H1 (cell line): ENCODE results near the gene ACTN4. TPM values are rescaled to one million over a fixed set of nuclear protein-coding genes. Genes with fewer than 3 reads are reported as not detected.

Source experiments
- CTCF ChIA-PET: fragments of 300-600 bp; sonication (Branson Sonifier 250); formaldehyde crosslinking; loops from one replicate; lab custom pipeline; 2021; ENCODE audit not compliant: partially characterized antibody; lab: Charles Lee
- POLR2A ChIA-PET: fragments of 300-600 bp; sonication (Branson Sonifier 250); formaldehyde crosslinking; loops from one replicate; lab custom pipeline; 2021; ENCODE audit warnings: inconsistent platforms; ENCODE audit not compliant: partially characterized antibody; lab: Charles Lee
- DNase-seq, 2 experiments: peaks; one replicate each; pipeline versions ENCODE4 v3.0.0 to v3.0.0-alpha.2; 2010 to 2022; ENCODE audit warnings: low spot score in 2 of 2, low read depth in 1 of 2, mixed read lengths in 1 of 2
- FAIRE-seq: peaks from 2 replicates; lab custom pipeline; 2011; peaks lifted over from hg19 to GRCh38; lab: Jason Lieb, UNC
- H2AFZ ChIP-seq: 2 replicates; pipeline ENCODE4 v1.8.1; 2012; ENCODE audit warnings: low read length, inconsistent platforms
- H2AK5ac ChIP-seq: 2 replicates; pipeline ENCODE4 v1.6.1; 2013; ENCODE audit warnings: low read depth, low read length
- H2BK120ac ChIP-seq: replicated peaks from 2 replicates; pipeline ENCODE3; 2013; ENCODE audit warnings: low read depth, low read length, inconsistent platforms
- H2BK12ac ChIP-seq: 2 replicates; pipeline ENCODE4 v1.6.1; 2013; ENCODE audit warnings: low read depth, low read length
- H2BK15ac ChIP-seq: 2 replicates; pipeline ENCODE4 v1.6.1; 2013; ENCODE audit warnings: low read length
- H2BK20ac ChIP-seq: 2 replicates; pipeline ENCODE4 v1.6.1; 2013; ENCODE audit warnings: low read length
- H2BK5ac ChIP-seq: 2 replicates; pipeline ENCODE4 v1.6.1; 2013; ENCODE audit warnings: low read depth, low read length
- H3K14ac ChIP-seq: 2 replicates; pipeline ENCODE4 v1.6.1; 2013; ENCODE audit warnings: inconsistent platforms; ENCODE audit not compliant: insufficient read length
- H3K18ac ChIP-seq: 2 replicates; pipeline ENCODE4 v1.6.1; 2013; ENCODE audit warnings: low read length; ENCODE audit errors: extremely low read depth
- H3K23ac ChIP-seq: 2 replicates; pipeline ENCODE4 v1.6.1; 2013; ENCODE audit warnings: inconsistent platforms; ENCODE audit not compliant: insufficient read length
- H3K23me2 ChIP-seq: 2 replicates; pipeline ENCODE4 v1.6.1; 2013; ENCODE audit warnings: low read depth, low read length
- H3K27ac ChIP-seq: 2 replicates; pipeline ENCODE4 v1.6.1; 2011; ENCODE audit warnings: low read depth, low read length, inconsistent platforms
- H3K27me3 ChIP-seq, 4 experiments: replicated peaks in 1 of 4; 1 replicate in 1 of 4; 2 replicates in 3 of 4; pipeline versions ENCODE4 v1.6.1 to v1.8.1; 2011 to 2013; ENCODE audit warnings: low read length in 3 of 4, mild to moderate bottlenecking in 3 of 4, inconsistent platforms in 2 of 4, mixed read lengths in 2 of 4, moderate library complexity in 1 of 4; ENCODE audit not compliant: control insufficient read depth in 3 of 4, insufficient read depth in 3 of 4; ENCODE audit errors: extremely low read depth in 1 of 4
- H3K36me3 ChIP-seq, 4 experiments: 2 replicates each; pipeline versions ENCODE4 v1.6.1 to v1.8.1; 2011 to 2013; ENCODE audit warnings: mild to moderate bottlenecking in 4 of 4, low read length in 3 of 4, moderate library complexity in 2 of 4, control low read depth in 1 of 4, inconsistent platforms in 1 of 4; ENCODE audit not compliant: insufficient read depth in 4 of 4, control insufficient read depth in 2 of 4
- H3K4ac ChIP-seq: replicated peaks from 2 replicates; pipeline ENCODE3; 2013; ENCODE audit warnings: low read length, low read depth, mixed read lengths, inconsistent platforms; ENCODE audit not compliant: insufficient read length
- H3K4me1 ChIP-seq, 4 experiments: replicated peaks in 1 of 4; 1 replicate in 1 of 4; 2 replicates in 3 of 4; pipeline versions ENCODE4 v1.6.1 to v1.8.1; 2011 to 2013; ENCODE audit warnings: low read length in 3 of 4, inconsistent platforms in 2 of 4, mixed read lengths in 1 of 4; ENCODE audit not compliant: insufficient read depth in 4 of 4, control insufficient read depth in 3 of 4
- H3K4me2 ChIP-seq, 2 experiments: 2 replicates each; pipeline versions ENCODE4 v1.6.1 to v1.8.1; 2011 to 2013; ENCODE audit warnings: low read depth in 2 of 2, low read length in 2 of 2, control low read depth in 1 of 2, inconsistent platforms in 1 of 2, mild to moderate bottlenecking in 1 of 2; ENCODE audit not compliant: insufficient read depth in 1 of 2
- H3K4me3 ChIP-seq, 4 experiments: fragments of 200-600, 300-600 bp in 1 of 4; sonication (generic), shearing (Covaris generic), sonication (Bioruptor Twin) in 1 of 4; 2 replicates each; pipeline versions ENCODE4 v1.5.1 to v1.8.1; 2011 to 2016; ENCODE audit warnings: low read length in 4 of 4, low read depth in 3 of 4, control low read depth in 2 of 4, inconsistent platforms in 2 of 4, mild to moderate bottlenecking in 2 of 4, mixed read lengths in 1 of 4, moderate library complexity in 1 of 4; ENCODE audit not compliant: insufficient read depth in 2 of 4; ENCODE audit errors: extremely low read depth in 1 of 4
- H3K56ac ChIP-seq: replicated peaks from 2 replicates; pipeline ENCODE3; 2013; ENCODE audit warnings: low read depth, mild to moderate bottlenecking, mixed read lengths, low read length, inconsistent platforms; ENCODE audit not compliant: insufficient read length
- H3K79me1 ChIP-seq: 2 replicates; pipeline ENCODE4 v1.6.1; 2013; ENCODE audit warnings: low read depth, low read length, control low read depth
- H3K79me2 ChIP-seq, 2 experiments: 2 replicates each; pipeline versions ENCODE4 v1.6.1 to v1.8.1; 2012 to 2013; ENCODE audit warnings: low read length in 2 of 2, mild to moderate bottlenecking in 2 of 2, inconsistent platforms in 1 of 2; ENCODE audit not compliant: insufficient read depth in 2 of 2, control insufficient read depth in 1 of 2
- H3K9ac ChIP-seq, 4 experiments: replicated peaks in 1 of 4; 1 replicate in 1 of 4; 2 replicates in 3 of 4; pipeline versions ENCODE4 v1.6.1 to v1.8.1; 2011 to 2013; ENCODE audit warnings: low read depth in 3 of 4, low read length in 3 of 4, control low read depth in 2 of 4, mild to moderate bottlenecking in 2 of 4, moderate library complexity in 2 of 4, inconsistent platforms in 1 of 4; ENCODE audit errors: extremely low read depth in 1 of 4
- H3K9me3 ChIP-seq, 2 experiments: 2 replicates each; pipeline versions ENCODE4 v1.6.1 to v1.8.1; 2012 to 2013; ENCODE audit warnings: mild to moderate bottlenecking in 2 of 2, moderate library complexity in 2 of 2, control low read depth in 1 of 2, inconsistent platforms in 1 of 2, low read depth in 1 of 2, low read length in 1 of 2, mixed read lengths in 1 of 2; ENCODE audit not compliant: insufficient read depth in 2 of 2
- H4K20me1 ChIP-seq, 2 experiments: replicated peaks in 1 of 2; 2 replicates each; pipeline versions ENCODE3 to v1.8.1; 2011 to 2013; ENCODE audit warnings: inconsistent platforms in 2 of 2, low read length in 2 of 2, mild to moderate bottlenecking in 1 of 2; ENCODE audit not compliant: insufficient read depth in 2 of 2, control insufficient read depth in 1 of 2
- H4K5ac ChIP-seq: 2 replicates; pipeline ENCODE4 v1.6.1; 2013; ENCODE audit warnings: low read length, low read depth, mixed read lengths, inconsistent platforms; ENCODE audit not compliant: insufficient read length
- H4K8ac ChIP-seq: 2 replicates; pipeline ENCODE4 v1.8.0; 2013; ENCODE audit warnings: mild to moderate bottlenecking, moderate library complexity, low read length, inconsistent platforms; ENCODE audit not compliant: insufficient read depth; ENCODE audit errors: extremely low read depth
- H4K91ac ChIP-seq: replicated peaks from 2 replicates; pipeline ENCODE3; 2013; ENCODE audit warnings: low read length, mixed read lengths, inconsistent platforms; ENCODE audit not compliant: insufficient read length
- CHD2 ChIP-seq: IDR thresholded peaks from 2 replicates; pipeline ENCODE4 v1.6.1; 2012; ENCODE audit warnings: low read length, improper control_type of control experiment
- POLR2AphosphoS5 ChIP-seq: IDR thresholded peaks from 2 replicates; pipeline ENCODE4 v1.6.1; 2011; ENCODE audit warnings: low read depth, low read length
- WGBS, 2 experiments: shearing (Covaris generic) in 1 of 2; methylation state at CpG; one replicate each; pipeline versions ENCODE4 v1.1.6 to v1.1.7; 2013 to 2015; ENCODE audit warnings: low lambda C conversion rate in 2 of 2, mixed read lengths in 2 of 2, inconsistent platforms in 1 of 2, low coverage in 1 of 2, missing lambda C conversion rate in 1 of 2; ENCODE audit not compliant: insufficient replicate concordance in 2 of 2, insufficient coverage in 1 of 2, insufficient read length in 1 of 2; ENCODE audit errors: extremely low coverage in 1 of 2, missing lambda C conversion rate in 1 of 2; 5-methylcytosine and 5-hydroxymethylcytosine counted together
- polyA plus RNA-seq, 7 experiments: library from polyadenylated mRNA; depleted of rRNA in 3 of 7; stranded (reverse) in 5 of 7; unstranded in 2 of 7; fragments of >200 nt in 5 of 7; fragments of 200-250 nt in 2 of 7; gene quantifications; 1 replicate in 5 of 7; 2 replicates in 1 of 7; 4 replicates in 1 of 7; pipeline versions ENCODE4 v1.2.1 to v1.2.3, GENCODE V29; 2011 to 2013; ENCODE audit warnings: missing spikeins in 2 of 7, mixed read lengths in 2 of 7
- total RNA-seq: library from RNA; stranded (reverse); fragmentation: NEBNext Ultra II Directional; extraction: Animal tissue kit (Norgen Biotek cat#: 25700); gene quantifications from 2 replicates; pipeline ENCODE4 v1.2.1, GENCODE V29; 2021

Gene ACTN4
- total and polyA plus RNA-seq, 2 of the 8 experiments (the other 6 are each of a cell fraction or from before 2014, with no cell fraction given): 211 to 520 TPM

DNA sequence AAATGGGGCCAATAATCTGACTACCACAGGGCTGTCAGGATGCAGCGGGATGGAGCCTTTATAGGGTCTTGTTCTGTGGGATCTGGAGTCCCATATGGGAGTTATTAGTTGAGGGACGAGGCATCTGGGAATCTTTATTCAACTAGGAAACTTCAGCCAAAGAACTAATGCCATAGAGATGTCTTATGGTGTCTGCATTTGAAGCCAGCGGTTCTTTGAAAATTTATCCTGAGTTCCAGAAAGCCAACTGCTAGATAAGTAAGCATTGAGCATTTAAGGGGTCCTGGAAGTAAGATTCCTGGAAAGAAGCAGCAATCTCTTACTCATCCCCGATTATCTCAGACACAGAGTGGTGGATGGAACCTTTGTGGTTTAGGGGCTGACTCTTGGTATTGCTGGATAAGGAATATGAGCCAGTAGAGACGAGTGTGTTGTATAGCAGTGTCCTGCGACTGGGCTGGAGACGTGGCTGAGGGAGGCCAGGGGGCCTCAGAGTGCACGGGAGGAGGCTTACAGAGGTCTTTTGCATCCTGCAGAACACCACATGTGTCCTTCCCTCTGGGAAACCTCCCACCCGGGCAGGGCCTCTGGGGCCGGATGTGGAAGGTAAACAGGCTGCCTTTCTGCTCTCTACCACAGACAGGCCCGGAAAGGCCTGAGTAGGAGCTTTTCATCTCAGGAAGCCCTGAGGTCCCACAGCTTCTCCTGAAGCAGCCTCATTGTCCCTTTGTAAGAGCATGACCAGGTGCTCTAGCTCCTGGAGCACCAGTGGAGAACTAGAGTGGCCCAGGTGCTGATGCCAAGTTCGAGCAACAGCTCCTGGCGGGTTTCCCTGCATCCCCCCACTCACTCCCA, 28.8 kb downstream of the ACTN4 start:
- Histone ChIP-seq H4K5ac (no peak overlapping the region), H4K91ac (no peak overlapping the region)

More for the DNA sequence above, 28.8 kb downstream of the ACTN4 start:
- Histone ChIP-seq H3K9me3 (no peaks in the 10 kb centered on the region), H2AFZ (no peak overlapping the region), H3K4me3 (no peak overlapping the region), H3K79me1 (peaks cover 25% of the 10 kb centered on the region), H3K27ac (0 out of 2 replicates have a peak overlapping the region, but pooled peaks have one; percentile 5), H3K56ac (no peak overlapping the region), H2BK15ac (no peak overlapping the region), H3K4me2 (no peak overlapping the region), H3K36me3 (no peaks in the 10 kb centered on the region), H3K14ac (no peak overlapping the region), H2BK20ac (no peak overlapping the region), H2BK12ac (no peak overlapping the region), H2AK5ac (no peak overlapping the region), H3K18ac (no peak overlapping the region), H4K20me1 (peaks cover 6 to 25% of the 10 kb centered on the region in 2 experiments), H3K23me2 (no peaks in the 10 kb centered on the region), H4K8ac (no peak overlapping the region; the same call in 1 of the 2 replicates), H3K9ac (no peak overlapping the region), H3K23ac (no peak overlapping the region), H3K79me2 (peaks cover 26 to 89% of the 10 kb centered on the region in 2 experiments), H2BK120ac (no peak overlapping the region), H3K4me1 (peaks cover 3 to 12% (median 6%) of the 10 kb centered on the region in 4 experiments), H2BK5ac (peak overlapping the region; percentile 61; the same call in 1 of the 2 replicates), H3K27me3 (no peaks in the 10 kb centered on the region), H3K4ac (peak overlapping the region; percentile 5)
- ChIA-PET POLR2A (interaction anchor here (1.0 to 23.4 kb wide), 3 partner anchors 14 to 39 kb away, joined by 4 to 495 read pairs (median 4); partner anchors contain the start of gene ACTN4), CTCF (interaction anchor here (1.0 to 3.3 kb wide), 8 partner anchors 10 to 65 kb away, joined by 3 to 10 read pairs (median 5); no protein-coding TSS in a partner anchor)
- DNase-seq: no peak
- FAIRE-seq: no peak
- TF ChIP-seq POLR2AphosphoS5 (0 out of 2 replicates have a peak, but pooled peaks have one; percentile 16), CHD2 (no peak)
- WGBS, 2 experiments: 87% methylated on average over 13 of the region's 13 CpGs; no CpG with 5 or more reads in 1 of the 2 experiments
